HepG2 (cell line): Measurements from ENCODE around the gene WIZ. TPM values are rescaled to one million over a fixed set of nuclear protein-coding genes. Genes with fewer than 3 reads are reported as not detected.
A peak's percentile ranks its signal among the peaks of the same experiment; 100 is the strongest.

ENCODE experiments used
- ATRX ChIP-seq: sonication (generic); formaldehyde crosslinking; IDR thresholded peaks from 2 replicates; pipeline ENCODE4 v1.4.0; 2020; ENCODE audit warnings: missing genetic modification reagents, borderline replicate concordance
- ELF4 ChIP-seq: sonication (generic); formaldehyde crosslinking; IDR thresholded peaks from 2 replicates; pipeline ENCODE4 v1.5.0; 2020; ENCODE audit warnings: missing genetic modification reagents, mild to moderate bottlenecking, moderate library complexity, borderline replicate concordance
- ESRRA ChIP-seq: sonication (generic); formaldehyde crosslinking; IDR thresholded peaks from 2 replicates; pipeline ENCODE4 v1.5.1; 2020; ENCODE audit warnings: mild to moderate bottlenecking, low read depth, missing genetic modification reagents
- GTF3A ChIP-seq: sonication (generic); formaldehyde crosslinking; conservative IDR thresholded peaks from 2 replicates; pipeline ENCODE4 v1.4.0; 2020; ENCODE audit warnings: mild to moderate bottlenecking, missing genetic modification reagents
- HNRNPL ChIP-seq: fragments of 200-400 bp; formaldehyde crosslinking; IDR thresholded peaks from 2 replicates; pipeline ENCODE4 v1.6.1; 2017; ENCODE audit warnings: mild to moderate bottlenecking, low read depth, low read length
- KDM1A ChIP-seq: IDR thresholded peaks from 2 replicates; pipeline ENCODE4 v1.6.1; 2016; ENCODE audit warnings: missing compliant biosample characterization
- MTA1 ChIP-seq: sonication (generic); formaldehyde crosslinking; IDR thresholded peaks from 2 replicates; pipeline ENCODE4 v1.4.0; 2020; ENCODE audit warnings: missing genetic modification reagents, mild to moderate bottlenecking, borderline replicate concordance
- NFIB ChIP-seq: sonication (generic); formaldehyde crosslinking; IDR thresholded peaks from 2 replicates; pipeline ENCODE4 v1.9.0; 2021; ENCODE audit warnings: missing genetic modification reagents, mild to moderate bottlenecking, borderline replicate concordance
- NPAS2 ChIP-seq: sonication (generic); formaldehyde crosslinking; IDR thresholded peaks from 2 replicates; pipeline ENCODE4 v1.8.0; 2022; ENCODE audit warnings: mild to moderate bottlenecking, missing genetic modification reagents, borderline replicate concordance
- SNAPC2 ChIP-seq: sonication (generic); formaldehyde crosslinking; IDR thresholded peaks from 2 replicates; pipeline ENCODE4 v1.8.1; 2022; ENCODE audit warnings: mild to moderate bottlenecking, missing genetic modification reagents
- TGIF2 ChIP-seq: IDR thresholded peaks from 2 replicates; pipeline ENCODE4 v1.6.1; 2016; ENCODE audit warnings: control low read depth, missing compliant biosample characterization
- ZFP36L1 ChIP-seq: sonication (generic); formaldehyde crosslinking; IDR thresholded peaks from 2 replicates; pipeline ENCODE4 v1.8.0; 2022; ENCODE audit warnings: mild to moderate bottlenecking, missing genetic modification reagents, moderate library complexity
- ZNF468 ChIP-seq: sonication (generic); formaldehyde crosslinking; IDR thresholded peaks from 2 replicates; pipeline ENCODE4 v1.8.0; 2022; ENCODE audit warnings: mild to moderate bottlenecking, moderate library complexity, missing genetic modification reagents
- ZNF598 ChIP-seq: sonication (generic); formaldehyde crosslinking; IDR thresholded peaks from 2 replicates; pipeline ENCODE4 v1.5.1; 2020; ENCODE audit warnings: mild to moderate bottlenecking, missing genetic modification reagents, borderline replicate concordance
- ZNF629 ChIP-seq: sonication (generic); formaldehyde crosslinking; conservative IDR thresholded peaks from 2 replicates; pipeline ENCODE4 v1.5.0; 2020; ENCODE audit warnings: missing genetic modification reagents
- ZNF773 ChIP-seq: sonication (generic); formaldehyde crosslinking; IDR thresholded peaks from 2 replicates; pipeline ENCODE4 v1.4.0; 2020; ENCODE audit warnings: missing genetic modification reagents, borderline replicate concordance
- polyA plus RNA-seq, 8 experiments: library from polyadenylated mRNA; depleted of rRNA in 3 of 8; stranded (reverse) in 7 of 8; unstranded in 1 of 8; fragments of >200 nt; fragmentation: Illumina TruSeq in 4 of 8; extraction: Trizol in 4 of 8; gene quantifications; 2 replicates each; pipeline versions ENCODE4 v1.2.1 to v1.2.3, GENCODE V29; 2011 to 2016; ENCODE audit warnings: low read depth in 4 of 8, missing spikeins in 1 of 8, mixed read lengths in 1 of 8; ENCODE audit not compliant: insufficient read depth in 1 of 8
- total RNA-seq, 5 experiments: library from RNA; depleted of rRNA; stranded (reverse); fragments of >200 nt; fragmentation: Illumina TruSeq; extraction: Trizol; gene quantifications; 2 replicates each; pipeline ENCODE4 v1.2.3, GENCODE V29; 2016; ENCODE audit warnings: low read depth in 1 of 5
- TF ChIP-seq, protein P1 (sequence below): IDR thresholded peaks from 2 replicates; pipeline ENCODE4 v1.6.1; 2016; ENCODE audit warnings: mild to moderate bottlenecking
- TF ChIP-seq, protein P2 (sequence below): sonication (generic); formaldehyde crosslinking; IDR thresholded peaks from 2 replicates; pipeline ENCODE4 v1.4.0; 2020; ENCODE audit warnings: missing genetic modification reagents
- TF ChIP-seq, protein P3 (sequence below): sonication (generic); formaldehyde crosslinking; IDR thresholded peaks from one replicate; pipeline ENCODE4 v1.5.1; 2020; ENCODE audit warnings: mild to moderate bottlenecking, missing genetic modification reagents; ENCODE audit errors: not compliant biosample characterization
- TF ChIP-seq, protein P4 (sequence below): sonication (generic); formaldehyde crosslinking; conservative IDR thresholded peaks from 2 replicates; pipeline ENCODE4 v1.4.0; 2020; ENCODE audit warnings: missing genetic modification reagents

The WIZ gene
- total and polyA plus RNA-seq, 2 of the 13 experiments (the other 11 are each of a cell fraction or from before 2014, with no cell fraction given): 4.7 to 4.8 TPM

DNA sequence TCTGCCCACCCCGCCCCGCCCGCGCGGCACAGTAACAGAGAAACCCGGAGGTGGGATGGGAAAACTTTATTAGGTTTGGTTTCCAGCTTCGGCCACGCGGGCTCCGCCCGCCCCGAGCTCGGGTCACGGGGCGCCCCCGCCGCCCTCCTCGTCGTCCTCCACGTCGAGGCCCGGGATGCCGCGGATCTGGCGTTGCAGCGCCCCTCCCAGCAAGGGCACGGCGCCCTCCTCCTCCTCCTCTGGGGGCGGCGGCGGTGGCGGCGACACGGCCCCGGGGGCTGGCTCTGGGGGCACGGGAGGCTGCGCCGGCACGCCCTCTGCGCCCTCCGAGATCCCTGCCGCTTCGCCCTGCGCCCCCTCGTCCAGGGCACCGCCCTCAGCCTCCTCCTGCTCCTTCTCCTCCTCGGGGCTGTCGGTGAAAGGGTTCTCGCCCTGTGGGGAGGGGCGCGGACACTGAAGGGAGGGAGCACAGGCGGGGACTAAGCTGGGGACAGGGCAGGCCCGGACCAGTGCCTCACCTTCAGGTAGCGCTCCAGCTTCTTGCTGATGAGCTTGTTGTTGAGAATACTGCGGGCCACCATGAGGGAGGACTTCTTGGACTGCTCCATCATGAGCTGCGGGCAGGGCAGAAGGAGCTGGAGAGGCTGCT lies 69.6 kb downstream of the WIZ start (continued):
- TF ChIP-seq MTA1 (CRISPR knock-in tag) (peak; percentile 37; the same call in 1 of the 2 replicates), ZNF468 (no peak), ZNF629 (CRISPR knock-in tag) (no peak), ELF4 (CRISPR knock-in tag) (no peak), NFIB (CRISPR knock-in tag) (no peak), TGIF2 (CRISPR knock-in tag) (no peak), GTF3A (CRISPR knock-in tag) (no peak), ESRRA (CRISPR knock-in tag) (no peak), ZNF598 (CRISPR knock-in tag) (no peak), ATRX (CRISPR knock-in tag) (no peak), SNAPC2 (CRISPR knock-in tag) (no peak), ZFP36L1 (CRISPR knock-in tag) (no peak), KDM1A (CRISPR knock-in tag) (no peak), ZNF773 (no peak), NPAS2 (CRISPR knock-in tag) (no peak), HNRNPL (0 out of 2 replicates have a peak, but pooled peaks have one; percentile 18)
- TF ChIP-seq, protein P1, sequence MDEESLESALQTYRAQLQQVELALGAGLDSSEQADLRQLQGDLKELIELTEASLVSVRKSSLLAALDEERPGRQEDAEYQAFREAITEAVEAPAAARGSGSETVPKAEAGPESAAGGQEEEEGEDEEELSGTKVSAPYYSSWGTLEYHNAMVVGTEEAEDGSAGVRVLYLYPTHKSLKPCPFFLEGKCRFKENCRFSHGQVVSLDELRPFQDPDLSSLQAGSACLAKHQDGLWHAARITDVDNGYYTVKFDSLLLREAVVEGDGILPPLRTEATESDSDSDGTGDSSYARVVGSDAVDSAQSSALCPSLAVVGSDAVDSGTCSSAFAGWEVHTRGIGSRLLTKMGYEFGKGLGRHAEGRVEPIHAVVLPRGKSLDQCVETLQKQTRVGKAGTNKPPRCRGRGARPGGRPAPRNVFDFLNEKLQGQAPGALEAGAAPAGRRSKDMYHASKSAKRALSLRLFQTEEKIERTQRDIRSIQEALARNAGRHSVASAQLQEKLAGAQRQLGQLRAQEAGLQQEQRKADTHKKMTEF (CRISPR knock-in tag): 0 out of 2 replicates have a peak, but pooled peaks have one; percentile 37
- TF ChIP-seq, protein P2, sequence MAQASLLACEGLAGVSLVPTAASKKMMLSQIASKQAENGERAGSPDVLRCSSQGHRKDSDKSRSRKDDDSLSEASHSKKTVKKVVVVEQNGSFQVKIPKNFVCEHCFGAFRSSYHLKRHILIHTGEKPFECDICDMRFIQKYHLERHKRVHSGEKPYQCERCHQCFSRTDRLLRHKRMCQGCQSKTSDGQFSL (CRISPR knock-in tag): no peak
- TF ChIP-seq, protein P3, sequence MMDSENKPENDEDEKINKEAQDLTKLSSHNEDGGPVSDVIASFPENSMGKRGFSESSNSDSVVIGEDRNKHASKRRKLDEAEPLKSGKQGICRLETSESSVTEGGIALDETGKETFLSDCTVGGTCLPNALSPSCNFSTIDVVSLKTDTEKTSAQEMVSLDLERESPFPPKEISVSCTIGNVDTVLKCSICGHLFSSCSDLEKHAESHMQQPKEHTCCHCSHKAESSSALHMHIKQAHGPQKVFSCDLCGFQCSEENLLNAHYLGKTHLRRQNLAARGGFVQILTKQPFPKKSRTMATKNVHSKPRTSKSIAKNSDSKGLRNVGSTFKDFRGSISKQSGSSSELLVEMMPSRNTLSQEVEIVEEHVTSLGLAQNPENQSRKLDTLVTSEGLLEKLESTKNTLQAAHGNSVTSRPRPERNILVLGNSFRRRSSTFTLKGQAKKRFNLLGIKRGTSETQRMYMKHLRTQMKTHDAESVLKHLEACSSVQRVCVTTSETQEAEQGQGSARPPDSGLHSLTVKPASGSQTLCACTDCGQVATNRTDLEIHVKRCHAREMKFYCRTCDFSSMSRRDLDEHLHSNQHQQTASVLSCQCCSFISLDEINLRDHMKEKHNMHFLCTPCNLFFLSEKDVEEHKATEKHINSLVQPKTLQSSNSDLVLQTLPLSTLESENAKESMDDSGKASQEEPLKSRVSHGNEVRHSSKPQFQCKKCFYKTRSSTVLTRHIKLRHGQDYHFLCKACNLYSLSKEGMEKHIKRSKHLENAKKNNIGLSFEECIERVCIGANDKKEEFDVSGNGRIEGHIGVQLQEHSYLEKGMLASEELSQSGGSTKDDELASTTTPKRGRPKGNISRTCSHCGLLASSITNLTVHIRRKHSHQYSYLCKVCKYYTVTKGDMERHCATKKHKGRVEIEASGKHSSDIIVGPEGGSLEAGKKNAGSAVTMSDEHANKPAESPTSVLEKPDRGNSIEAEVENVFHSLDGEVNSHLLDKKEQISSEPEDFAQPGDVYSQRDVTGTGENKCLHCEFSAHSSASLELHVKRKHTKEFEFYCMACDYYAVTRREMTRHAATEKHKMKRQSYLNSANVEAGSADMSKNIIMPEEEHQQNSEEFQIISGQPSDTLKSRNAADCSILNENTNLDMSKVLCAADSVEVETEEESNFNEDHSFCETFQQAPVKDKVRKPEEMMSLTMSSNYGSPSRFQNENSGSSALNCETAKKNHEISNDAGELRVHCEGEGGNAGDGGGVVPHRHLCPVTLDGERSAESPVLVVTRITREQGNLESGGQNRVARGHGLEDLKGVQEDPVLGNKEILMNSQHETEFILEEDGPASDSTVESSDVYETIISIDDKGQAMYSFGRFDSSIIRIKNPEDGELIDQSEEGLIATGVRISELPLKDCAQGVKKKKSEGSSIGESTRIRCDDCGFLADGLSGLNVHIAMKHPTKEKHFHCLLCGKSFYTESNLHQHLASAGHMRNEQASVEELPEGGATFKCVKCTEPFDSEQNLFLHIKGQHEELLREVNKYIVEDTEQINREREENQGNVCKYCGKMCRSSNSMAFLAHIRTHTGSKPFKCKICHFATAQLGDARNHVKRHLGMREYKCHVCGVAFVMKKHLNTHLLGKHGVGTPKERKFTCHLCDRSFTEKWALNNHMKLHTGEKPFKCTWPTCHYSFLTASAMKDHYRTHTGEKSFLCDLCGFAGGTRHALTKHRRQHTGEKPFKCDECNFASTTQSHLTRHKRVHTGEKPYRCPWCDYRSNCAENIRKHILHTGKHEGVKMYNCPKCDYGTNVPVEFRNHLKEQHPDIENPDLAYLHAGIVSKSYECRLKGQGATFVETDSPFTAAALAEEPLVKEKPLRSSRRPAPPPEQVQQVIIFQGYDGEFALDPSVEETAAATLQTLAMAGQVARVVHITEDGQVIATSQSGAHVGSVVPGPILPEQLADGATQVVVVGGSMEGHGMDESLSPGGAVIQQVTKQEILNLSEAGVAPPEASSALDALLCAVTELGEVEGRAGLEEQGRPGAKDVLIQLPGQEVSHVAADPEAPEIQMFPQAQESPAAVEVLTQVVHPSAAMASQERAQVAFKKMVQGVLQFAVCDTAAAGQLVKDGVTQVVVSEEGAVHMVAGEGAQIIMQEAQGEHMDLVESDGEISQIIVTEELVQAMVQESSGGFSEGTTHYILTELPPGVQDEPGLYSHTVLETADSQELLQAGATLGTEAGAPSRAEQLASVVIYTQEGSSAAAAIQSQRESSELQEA (CRISPR knock-in tag): no peak
- TF ChIP-seq, protein P4, sequence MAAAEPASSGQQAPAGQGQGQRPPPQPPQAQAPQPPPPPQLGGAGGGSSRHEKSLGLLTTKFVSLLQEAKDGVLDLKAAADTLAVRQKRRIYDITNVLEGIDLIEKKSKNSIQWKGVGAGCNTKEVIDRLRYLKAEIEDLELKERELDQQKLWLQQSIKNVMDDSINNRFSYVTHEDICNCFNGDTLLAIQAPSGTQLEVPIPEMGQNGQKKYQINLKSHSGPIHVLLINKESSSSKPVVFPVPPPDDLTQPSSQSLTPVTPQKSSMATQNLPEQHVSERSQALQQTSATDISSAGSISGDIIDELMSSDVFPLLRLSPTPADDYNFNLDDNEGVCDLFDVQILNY (CRISPR knock-in tag): no peak
